SK-N-MC (cell line): Measurements from ENCODE around the gene IPMK.

Experiments used
- EZH2 ChIP-seq: fragments of 200-600 bp; sonication (generic); IDR thresholded peaks from one replicate; pipeline ENCODE4 v1.6.1; 2017; ENCODE audit warnings: antibody characterized with exemption
- POLR2AphosphoS5 ChIP-seq: IDR thresholded peaks from 2 replicates; pipeline ENCODE4 v1.6.1; 2012; ENCODE audit warnings: mild to moderate bottlenecking, low read depth, low read length, borderline replicate concordance

GRCh38 chr10:58269782-58270290 lies 2.1 kb upstream of the IPMK start:
- TF ChIP-seq POLR2AphosphoS5 (no peak), EZH2 (no peak)
